RPMI7951 (cell line): ENCODE data around the gene VTI1A. TPM values are rescaled to one million over a fixed set of nuclear protein-coding genes. Genes with fewer than 3 reads are reported as not detected.

Experiments
- DNase-seq: peaks from one replicate; pipeline ENCODE4 v3.0.0-alpha.2; 2012; ENCODE audit warnings: low read depth
- total RNA-seq: library from RNA; depleted of rRNA; stranded (reverse); fragments of >200 nt; shearing (Covaris generic); gene quantifications from 2 replicates; pipeline ENCODE4 v1.2.3, GENCODE V29; 2014

The VTI1A gene
- total RNA-seq, 1 experiment from 2014 or later: 22.9 TPM

- peak; percentile 13 for DNase-seq
These were observed 385.4 kb downstream of the VTI1A start for GRCh38 chr10:112832361-112832878.

DNA sequence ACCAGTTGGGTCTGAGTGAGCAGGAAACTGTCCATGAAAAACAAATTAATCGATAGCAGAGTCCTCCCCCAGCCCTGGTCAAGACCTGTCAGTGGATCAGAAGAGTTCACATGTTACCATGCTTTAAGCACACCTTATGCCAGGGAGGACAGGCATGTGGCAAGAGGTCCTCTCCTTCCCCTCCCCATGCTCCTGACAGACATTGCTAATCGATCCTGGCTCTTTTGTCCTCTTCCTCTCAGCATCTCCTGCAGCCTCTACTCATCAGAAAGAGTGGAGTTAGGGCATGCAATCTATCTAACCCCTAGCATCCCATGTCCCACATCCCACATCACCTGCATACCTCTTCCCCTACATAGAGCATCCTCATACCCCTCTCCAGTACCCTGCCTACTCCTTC, 385.9 kb downstream of the VTI1A start:
- DNase-seq: no peak

DNA sequence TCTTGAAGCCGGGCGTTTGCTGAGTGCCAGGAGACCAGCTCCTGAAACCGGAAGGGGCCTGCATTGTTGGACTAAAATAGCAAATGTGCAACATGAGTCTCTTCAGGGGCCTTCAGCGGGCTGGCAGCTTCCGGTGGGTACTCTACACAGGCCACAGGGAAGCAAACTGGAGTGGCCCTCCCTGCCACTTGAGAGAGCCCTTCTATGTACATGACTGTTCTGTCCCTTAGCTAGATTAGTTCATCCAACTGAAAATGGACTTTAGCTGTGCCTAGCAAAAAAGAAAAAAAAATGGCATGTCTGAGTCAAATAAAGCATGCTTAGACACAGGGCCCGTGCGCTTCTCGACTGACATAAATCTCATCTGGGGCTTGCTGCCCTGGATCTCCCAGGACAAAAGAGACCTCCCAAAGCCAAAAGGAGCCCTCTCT, 387.8 kb downstream of the VTI1A start:
- no peak for DNase-seq

DNA sequence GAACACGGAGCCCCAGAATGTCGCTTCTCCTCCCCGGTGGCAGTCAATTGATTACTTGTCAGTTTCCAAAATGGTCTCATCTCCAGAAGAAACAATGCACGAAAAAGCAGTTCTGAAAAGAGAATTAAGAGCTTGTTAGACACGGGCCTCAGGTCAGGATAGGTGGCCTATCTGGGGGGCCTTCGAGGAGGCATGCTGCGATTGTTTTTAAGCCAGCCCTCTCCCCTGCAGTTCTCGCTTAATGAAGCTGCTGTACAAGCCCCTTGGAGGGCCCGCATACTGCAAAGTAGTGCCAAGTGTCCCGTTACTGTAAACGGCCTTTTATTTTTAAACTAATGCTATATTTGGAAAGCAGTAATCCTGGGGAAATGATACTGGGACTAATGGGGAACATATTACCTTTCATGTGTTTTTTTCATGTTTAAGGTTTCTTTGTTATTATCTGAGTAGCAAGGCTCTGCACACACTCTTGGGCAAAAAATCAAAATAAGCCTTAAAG, 388.3 kb downstream of the VTI1A start:
- no peak for DNase-seq

DNA sequence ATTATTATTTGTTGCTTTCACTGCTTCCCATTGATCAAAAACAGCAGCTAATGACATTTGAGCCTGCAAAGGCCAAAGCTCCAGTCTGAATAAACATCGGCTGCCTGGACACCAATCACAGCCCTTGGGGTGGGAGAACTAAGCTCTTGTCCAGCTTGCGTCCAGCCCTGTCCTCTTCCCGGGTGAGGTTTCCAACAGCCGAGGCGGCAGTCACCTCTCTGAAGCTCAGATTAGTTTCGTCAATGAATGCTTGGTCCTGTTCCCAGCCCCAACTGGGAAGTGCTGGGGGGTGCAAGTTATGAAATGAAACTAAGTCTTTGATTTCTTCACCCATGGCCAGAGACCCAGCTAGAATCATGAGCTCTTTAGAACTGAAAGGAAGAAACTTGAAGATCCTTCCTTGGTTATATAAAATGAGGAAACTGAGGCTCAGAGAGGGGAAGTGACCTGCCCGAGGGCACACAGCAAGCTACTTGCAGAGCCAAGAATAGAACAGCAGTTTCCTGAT, 389.0 kb downstream of the VTI1A start:
- no peak for DNase-seq

DNA sequence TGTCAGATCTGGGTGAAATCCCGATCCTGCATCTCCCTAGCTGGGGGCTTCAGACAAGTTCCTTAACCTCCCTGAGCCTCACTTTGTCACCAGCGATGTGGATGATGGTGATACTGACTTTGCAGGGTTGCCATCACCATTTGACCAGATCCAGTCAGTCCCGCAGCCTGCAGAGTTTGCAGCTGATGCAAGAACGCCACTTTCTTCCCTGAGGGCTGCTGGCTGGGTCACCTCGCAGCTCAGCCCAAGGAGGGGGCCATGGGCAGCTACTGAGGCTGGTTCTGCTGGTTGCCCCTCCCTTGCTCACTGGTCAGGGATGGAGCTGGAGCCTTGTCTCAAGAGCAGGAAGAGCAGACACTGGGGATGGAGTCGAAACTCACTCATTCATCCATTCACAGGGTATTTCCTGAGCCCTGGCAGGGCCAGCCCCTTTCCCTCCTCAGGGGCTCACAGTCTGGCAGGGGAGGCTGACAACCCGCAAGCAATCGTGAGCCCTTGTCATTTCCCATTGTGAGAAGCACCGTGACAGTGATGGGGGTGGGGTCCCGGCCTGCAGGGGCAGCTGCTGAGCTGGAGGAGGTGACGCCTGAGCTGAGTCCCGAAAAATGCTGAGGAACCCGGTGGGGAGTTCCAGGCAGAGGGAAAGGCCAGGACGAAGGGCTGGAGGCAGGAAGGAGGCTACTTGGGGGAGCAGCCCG, 391.9 kb downstream of the VTI1A start:
- DNase-seq: no peak

DNA sequence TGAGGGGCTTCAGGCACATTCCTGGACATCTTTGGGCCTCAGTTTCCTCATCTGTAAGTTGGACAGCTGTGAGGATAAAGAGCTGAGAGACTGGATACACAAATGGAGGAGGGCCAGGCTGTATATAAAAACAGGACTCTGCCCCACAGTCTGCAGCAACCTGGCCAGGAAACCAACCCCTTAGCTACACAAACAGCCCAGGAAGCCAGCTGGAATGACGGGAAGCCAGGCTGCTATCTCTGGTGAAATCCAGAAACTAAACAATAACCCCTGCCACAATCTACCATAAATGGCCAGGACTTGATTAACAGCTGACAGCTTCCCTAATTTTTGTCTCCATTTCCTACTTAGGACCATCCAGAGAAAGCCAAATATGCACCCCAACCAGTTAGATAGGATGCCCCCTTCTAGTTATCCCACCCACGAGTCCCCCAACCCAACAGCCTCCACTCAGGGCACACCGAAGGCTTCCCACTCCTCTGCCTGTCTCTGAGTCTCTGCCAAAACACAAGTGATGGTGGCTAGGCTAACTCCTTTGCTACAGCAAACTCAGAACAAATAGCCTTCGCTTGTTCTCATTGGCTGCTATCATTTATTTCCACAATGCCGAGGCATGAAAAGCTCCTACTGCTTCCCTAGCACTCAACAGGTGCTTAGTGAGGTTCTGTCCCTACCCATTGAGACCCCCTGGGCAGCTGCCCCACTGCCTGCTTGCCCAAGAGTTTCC, 393.1 kb downstream of the VTI1A start:
- DNase-seq: no peak

DNA sequence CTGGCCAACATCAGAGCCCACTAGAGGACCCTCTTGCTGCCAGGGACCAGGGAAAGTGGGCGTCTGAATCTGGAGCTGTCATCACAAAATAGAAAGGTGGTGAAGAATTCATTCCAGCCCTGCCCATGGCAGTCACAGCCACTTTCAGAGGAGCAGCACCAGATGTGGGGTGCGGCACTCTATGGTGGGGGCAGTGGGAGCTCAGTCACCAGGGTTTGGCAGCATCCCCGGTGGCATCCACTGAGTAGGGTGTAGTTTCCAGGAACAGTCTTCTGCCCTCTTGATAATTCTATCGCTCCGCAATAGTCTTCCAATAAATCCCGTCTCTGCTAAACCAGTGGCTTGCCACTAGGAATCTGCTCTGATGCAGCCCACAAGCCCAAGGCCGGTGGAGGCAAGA, 394.5 kb downstream of the VTI1A start:
- no peak for DNase-seq

GRCh38 chr10:112842832-112843360, 395.9 kb downstream of the VTI1A start:
- peak; percentile 10 for DNase-seq

DNA sequence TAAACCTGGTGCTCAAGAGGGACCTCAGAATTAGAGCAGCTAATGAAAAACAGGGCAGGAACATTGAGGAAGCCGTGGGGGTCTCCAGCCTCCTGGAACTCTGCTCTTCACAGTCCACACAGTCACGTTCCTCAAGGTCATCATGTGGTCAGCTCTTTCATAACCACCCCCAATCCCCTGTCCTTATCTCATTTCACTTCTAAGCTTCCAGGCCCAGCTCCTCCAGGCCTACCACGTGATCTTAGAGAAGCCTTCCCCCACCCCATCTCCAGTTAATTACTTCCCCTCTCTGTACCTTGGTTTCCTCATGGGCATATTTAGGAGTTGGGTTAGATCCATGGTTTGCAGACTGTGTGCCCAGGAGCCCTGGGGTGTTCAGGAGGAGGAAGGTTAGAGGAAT, 396.6 kb downstream of the VTI1A start:
- DNase-seq: no peak

- DNase-seq: no peak
These were observed 397.9 kb downstream of the VTI1A start for GRCh38 chr10:112844681-112845544.

GRCh38 chr10:112847778-112848177, 400.8 kb downstream of the VTI1A start:
- DNase-seq: no peak

DNA sequence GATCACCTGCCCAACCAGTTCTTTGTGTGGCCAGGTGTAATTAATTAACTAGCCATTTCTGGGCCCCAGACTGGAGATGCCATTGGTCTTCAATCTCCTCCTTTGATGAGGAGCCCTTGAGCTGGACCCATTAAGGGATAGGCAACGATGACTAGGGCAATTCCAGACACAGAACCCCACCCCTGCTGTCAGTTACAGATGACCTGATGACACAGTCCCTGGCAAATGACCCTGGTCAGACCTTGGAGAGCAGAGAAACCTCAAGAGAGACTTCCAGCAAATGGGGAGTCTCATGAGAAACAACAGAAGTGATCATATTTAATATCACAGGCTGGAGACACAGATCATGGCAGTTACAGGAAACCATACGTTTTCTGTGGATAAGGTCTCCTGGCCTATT, 401.2 kb downstream of the VTI1A start:
- DNase-seq: no peak

DNA sequence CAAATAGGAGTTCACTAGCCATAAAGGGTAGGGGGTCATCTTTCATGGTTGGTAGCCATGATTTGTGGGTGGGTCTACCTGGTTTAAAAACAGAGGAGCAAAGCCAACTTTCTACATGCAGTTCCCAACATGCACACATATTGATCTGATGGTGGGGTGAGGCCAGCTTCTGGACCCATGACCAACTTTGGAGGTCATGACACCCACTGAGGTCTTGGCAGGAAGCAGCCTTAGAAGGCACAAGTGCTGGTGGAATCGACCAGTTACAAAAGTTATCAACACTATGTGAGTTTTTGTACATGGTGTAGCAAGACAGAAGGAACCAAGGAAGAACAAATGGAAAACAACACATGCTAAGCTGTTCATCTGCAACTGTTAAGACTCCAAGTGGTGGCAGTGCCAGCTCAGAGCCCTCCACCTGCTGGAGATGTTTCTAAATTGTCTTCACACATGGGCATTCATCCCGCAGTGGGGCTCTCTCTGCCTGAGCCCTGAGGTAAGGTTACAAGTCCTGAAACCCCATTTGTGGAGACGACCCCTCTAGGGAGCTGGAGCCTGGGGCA, 401.9 kb downstream of the VTI1A start:
- DNase-seq: no peak

GRCh38 chr10:112849546-112849945, 402.5 kb downstream of the VTI1A start:
- DNase-seq: no peak

DNA sequence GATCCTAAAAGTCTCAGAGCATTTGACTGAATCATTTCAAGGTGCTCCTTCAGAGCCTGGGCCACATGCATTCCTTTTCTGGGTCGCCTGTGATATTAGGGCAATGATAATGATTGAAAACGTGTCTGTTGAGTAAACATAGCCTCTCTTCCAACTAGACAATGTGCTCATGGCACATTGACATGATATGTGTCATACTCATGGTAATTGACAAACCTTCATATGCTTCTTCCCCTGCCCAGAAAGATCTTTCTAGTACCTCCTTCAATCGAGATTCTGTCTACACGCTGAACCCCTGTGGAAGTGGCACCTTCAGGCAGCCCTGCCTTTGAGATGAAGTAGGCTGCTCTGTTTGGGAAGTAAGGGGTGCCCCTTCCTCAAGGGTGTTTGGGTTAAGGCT, 404.2 kb downstream of the VTI1A start:
- DNase-seq: no peak

- no peak for DNase-seq
These were observed 404.7 kb downstream of the VTI1A start for GRCh38 chr10:112851588-112852211.

- DNase-seq: no peak
These were observed 405.3 kb downstream of the VTI1A start for GRCh38 chr10:112852306-112852705.

GRCh38 chr10:112855134-112855533, 408.1 kb downstream of the VTI1A start:
- DNase-seq: no peak

- DNase-seq: no peak
These were observed 410.5 kb downstream of the VTI1A start for GRCh38 chr10:112857493-112857892.
